ENCODE data around the gene NUPR1.

- TF ChIP-seq CTCF (IDR thresholded peaks at IDR 0.05; ENCODE audit: insufficient read depth, low read length), result no peak
- TF ChIP-seq GABPA (IDR thresholded peaks at IDR 0.05; ENCODE audit: low read depth), result no peak
- no peak for TF ChIP-seq POLR2AphosphoS5 (IDR thresholded peaks at IDR 0.05; ENCODE audit: low read depth)
- TF ChIP-seq REST (IDR thresholded peaks at IDR 0.05; ENCODE audit: insufficient replicate concordance, low read depth), result no peak
- no peak for TF ChIP-seq SPI1 (IDR thresholded peaks at IDR 0.05; ENCODE audit: borderline replicate concordance, low read depth)
These were observed 35.3 kb upstream of the NUPR1 start for GRCh38 chr16:28573738-28574718.

Measured in HL-60 (cell line).